ENCODE measurements around the gene TEDC1.

The TEDC1 gene

DNA sequence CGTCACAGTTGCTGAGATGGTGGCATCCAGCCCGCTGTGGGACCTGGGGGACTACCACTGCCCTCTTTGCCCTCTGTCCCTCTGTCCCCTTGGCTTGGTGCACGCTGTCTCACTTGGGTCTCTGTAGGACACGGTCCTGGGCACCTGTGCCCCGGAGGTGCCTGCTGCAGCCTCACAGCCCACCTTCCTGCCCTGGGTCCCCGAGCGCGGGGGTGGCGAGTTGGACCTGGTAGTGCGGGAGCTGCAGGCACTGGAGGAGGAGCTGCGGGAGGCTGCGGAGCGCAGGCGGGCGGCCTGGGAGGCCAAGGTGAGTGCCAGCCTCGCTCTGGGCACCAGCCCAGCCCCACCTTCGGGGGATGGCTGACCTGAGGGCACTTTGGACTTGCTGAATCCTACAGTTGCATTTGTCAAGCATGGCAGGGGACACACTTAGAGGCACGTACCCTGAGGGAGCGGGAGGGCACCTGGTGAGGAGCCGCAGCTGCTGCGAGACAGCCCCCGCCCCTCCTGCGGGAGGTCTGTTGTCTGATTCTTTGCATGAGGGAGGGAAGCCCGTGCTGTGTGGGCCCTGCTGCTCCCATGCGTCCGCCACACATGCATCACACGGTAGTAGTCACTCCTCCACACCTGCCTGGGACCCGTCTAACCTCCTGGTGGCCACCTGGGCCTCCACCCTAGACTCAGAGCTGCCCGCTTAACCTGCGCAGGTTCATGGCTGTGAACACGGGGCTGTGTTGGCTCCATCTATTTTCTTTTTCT lies 6.8 kb downstream of the TEDC1 start:
- DNase-seq, result peak in 1 of 5 donors; percentile 13

DNA sequence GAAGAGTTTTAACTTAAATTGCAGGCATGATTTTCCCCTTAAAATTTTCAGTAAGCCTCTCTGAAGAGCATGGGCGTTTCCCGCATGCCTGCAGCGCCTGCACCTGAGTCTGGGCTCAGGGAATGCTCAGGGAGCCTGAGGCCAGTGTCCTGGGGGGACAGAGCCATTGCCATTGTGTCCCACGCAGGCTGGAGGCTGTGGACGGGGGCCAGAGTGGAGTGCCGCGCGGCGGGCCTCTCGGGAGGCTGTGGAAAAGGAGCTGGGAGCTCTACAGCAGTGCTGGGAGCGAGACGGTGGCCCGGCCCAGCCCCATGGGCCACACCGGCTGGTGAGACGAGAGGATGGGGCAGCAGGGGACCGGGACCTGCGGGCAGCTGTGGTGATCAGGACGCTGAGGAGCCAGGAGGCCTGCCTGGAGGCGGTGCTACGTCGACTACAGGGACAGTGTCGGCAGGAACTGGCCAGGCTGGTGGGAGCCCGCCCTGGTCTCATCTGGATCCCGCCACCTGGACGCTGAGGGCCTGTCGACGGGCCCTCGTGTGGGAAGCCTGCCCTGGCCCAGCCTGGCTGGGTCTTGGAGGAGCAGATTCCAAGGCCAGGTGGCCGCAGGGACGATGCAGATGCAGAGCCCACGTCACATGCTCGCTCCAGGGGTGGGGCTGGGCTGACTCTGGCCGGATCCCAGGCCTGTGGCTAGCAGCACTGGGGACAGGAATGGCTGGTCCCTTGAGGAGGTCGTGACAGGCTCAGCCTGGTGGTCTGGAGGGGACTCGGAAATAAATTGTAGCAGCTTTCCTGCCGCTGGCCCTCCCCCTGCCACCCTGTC lies 7.6 kb downstream of the TEDC1 start:
- DNase-seq, result peak in 1 of 5 donors; percentile 10

DNA sequence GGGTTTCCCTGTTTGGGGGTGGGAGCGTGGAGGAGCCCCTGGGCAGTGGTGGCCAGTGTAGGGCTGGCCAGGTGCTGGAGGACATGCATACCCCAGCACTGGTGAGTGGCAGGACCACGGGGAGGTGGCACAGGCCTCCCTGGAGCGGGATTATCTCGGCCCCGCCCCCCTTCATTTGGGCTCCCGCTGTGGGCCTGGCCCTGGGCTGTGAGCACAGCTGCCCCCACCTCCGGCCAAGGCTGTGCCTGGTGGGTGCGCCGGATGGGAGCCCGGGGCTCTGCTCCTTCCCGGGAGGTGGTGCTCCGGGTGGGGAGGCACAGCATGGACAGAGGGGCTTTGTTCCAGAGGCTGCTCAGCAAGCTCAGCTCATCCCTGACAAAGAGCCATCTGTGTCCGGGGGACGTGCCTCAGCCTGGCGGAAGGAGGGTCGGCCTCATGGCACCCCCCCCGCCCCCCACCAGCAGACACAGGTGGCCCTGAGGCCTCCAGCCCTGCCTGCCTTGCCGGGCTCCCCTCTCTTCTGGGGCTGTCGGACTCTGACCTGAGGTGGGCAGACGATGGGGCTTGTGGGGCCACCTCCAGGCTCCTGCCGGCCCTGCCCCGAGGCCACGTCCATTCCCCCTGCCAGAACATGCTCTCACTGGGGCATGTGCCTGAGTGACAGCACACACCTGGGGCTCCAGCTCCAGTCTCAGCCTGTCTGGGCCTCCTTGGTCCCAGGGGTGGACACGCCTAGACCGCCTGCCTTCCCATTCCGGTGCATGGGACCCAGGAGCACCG lies 8.4 kb downstream of the TEDC1 start:
- peak in 1 of 5 donors; percentile 13 for DNase-seq

DNA sequence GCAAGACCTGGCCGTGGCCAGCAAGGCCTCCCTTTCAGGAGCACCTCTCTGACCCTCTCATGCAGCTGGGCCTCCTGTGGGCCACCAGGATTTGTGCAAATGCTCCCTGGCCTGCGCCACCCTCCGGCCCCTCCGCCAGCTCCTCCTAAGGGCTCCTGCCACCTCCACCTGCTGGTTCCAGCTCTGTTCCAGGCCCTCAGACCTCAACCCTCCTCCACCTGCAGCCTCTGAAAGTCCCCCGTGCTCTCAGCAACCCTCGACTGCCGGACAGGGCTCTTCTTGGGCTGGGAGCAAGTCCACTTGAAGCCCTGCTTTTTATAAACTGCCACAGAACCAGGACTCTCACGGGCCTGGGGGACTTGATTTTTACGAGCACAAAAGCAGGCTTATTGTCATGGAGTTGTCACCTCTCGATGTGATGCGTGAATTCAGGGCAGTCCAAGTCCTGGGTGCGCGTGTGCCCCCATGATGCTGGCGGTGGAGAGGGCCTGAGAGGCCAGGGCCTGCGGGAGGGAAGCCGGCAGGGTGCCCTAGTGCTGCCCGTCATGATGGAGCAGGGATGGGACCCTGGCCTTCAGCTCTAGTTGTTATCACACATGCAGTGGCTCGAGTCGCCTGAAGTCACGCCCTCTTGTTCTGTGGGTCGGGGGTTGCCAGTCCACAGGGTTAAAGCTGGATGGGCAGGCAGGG lies 9.1 kb downstream of the TEDC1 start:
- peak in 1 of 5 donors; percentile 12 for DNase-seq

DNA sequence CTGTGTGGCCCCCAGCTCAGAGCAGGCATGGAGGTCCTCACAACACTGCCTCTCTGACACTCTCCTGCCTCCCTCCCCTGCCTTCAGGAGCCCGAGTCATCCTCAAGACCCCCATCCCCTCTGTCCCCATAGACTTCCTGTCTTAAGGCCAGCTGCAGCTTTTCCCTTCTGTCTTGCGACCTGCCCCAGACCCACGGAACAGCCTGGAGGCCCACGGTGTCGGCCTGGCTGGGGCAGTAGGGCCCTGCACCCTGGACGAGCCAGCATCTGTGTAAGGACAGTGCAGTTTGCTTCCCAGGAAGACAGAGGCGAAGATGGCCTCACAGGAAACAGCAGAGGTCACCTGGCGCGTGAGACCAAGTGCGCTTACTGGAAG lies 9.7 kb downstream of the TEDC1 start:
- DNase-seq, result no peak

DNA sequence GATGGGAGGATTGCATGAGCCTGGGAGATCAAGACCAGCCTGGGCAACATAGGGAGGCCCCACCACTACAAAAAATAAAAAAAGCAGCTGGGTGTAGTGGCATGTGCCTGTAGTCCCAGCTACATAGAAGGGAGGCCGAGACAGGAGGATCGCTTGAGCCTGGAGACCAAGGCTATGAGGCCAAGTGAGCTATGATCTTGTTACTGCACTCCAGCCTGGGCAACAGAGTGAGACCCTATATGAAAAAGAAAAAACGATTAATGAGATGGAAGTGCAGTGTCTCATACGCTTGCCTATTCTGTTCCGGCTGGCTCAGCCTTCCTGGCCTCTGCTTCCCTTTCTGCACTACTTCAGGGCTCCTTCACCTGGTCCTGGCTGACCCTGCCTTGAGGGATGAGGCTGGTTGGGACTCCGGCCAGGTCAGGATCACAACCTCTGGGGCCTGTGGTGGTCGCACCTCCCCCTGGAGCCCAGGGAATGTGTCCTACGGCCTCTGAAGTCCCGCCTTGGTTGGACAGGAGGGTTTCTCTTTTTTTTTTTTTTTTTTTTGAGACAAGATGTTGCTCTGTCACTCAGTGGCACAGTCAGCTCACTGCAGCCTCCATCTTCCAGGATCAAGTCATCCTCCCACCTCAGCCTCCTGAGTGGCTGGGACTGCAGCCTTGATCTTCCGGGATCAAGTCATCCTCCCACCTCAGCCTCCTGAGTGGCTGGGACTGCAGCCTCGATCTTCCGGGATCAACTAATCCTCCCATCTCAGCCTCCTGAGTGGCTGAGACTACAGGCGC lies 10.7 kb downstream of the TEDC1 start:
- DNase-seq, result peak in 1 of 5 donors; percentile 10

DNA sequence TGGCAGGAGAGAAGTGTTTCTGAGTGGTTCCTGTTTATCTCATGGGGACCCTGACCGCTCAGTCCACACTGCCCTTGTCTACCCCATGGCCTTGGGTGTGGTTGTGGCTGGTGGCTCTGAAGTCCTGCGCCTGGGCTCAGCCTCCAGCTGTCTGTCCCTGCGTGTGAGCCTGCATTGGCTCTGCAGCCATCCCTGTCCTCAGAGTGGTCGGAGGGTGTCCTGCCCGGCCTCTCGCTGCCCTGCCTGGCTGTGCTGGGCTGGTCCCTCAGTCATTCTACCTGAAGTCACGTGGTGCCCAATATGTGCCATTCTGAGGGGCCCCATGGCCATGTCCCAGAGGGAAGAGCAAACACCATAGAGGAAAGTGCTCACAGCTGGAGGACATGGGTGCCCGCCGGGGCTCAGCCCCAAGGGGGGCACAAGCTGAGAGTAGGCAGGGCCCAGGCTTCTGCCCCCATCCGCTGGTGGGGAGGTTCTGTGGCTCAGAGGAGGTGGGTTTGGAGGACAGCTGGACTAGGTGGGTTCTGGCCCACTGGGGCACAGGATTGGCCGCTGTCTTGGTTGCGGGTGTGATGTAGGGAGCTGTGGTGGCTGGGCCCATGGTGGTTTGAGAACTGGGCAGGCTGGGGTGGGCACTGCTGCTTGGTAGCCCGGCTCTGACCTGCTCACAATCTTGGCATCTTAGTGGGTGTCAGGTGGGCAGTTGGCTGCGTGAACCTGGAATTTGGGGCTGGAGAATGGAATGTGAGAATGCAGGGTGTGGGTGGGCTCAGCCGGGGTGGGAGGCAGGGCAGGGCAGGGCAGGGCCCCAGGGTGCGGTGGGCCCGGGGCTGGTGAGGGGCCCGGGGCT lies 11.6 kb downstream of the TEDC1 start:
- DNase-seq, result peak in 1 of 5 donors; percentile 13

DNA sequence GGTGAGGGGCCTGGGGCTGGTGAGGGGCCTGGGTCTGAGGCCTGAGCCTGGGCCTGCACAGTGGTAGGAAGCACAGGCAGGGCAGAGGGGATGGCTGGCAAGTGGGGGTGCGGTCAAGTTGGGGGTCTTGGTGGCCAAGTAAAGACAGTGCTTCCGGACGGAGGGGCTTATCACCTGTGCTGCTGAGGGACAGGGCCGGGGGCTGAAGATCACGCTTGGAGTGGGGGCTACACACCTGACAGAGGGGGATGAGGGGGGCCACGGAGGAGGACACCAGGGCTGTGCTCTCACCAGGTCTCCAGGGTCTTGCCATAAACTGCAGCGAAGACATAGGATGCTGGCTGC lies 12.2 kb downstream of the TEDC1 start:
- DNase-seq, result no peak

DNA sequence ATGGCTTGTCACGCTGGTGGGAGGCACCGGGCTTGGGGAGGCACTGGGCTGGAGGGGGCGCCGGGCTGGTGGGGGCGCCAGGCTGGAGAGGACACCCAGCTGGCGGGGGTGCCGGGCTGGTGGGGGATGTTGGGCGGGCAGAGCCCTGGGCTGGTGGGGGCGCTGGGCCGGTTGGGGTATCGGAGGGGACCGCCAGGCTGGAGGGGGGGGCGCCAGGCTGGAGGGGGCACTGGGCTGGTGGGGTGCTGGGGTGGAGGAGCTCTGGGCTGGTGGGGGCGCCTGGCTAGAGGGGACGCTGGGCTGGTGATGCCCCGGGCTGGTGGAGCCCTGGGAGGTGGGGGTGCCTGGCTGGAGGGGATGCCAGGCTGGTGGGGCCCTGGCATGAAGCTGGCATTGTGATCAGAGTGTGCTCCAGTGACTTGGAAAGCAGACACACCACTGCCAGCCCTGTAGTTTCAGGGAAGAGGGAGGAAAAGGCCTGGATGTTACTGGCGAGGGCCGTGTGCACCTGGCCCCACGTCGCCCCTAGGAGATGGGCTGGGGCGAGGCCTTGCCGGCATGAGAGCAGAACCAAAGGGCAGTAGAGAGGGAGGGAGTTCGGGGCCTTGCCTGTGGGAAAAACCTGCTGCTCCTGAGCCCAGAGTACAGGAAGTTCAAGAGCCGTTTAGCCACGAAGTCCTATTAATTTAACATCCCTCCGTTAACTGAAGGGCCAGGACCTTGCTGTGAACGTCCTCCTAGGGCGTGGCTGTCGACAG lies 13.1 kb downstream of the TEDC1 start:
- DNase-seq, result peak in 1 of 5 donors; percentile 20

DNA sequence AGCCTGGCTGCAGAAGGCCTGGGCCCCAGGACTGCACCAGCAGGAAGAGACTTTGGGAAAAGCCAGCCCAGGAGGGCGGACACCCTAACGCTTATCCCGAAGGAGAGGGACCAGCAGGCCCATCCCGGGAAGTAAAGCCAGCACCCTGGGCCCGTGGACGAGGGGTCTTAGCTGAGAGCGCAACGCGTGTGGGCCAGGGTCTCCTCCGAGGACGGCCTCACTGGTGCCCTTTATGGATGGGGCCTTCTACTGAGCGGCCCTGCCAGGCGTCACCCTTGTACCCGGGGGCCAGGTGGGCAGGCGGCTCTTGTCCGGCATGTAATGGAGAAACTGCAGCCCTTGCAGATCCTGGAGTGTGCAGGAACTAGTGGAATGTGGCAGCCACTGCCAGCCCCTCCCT lies 14.1 kb downstream of the TEDC1 start:
- DNase-seq, result peak in 1 of 5 donors; percentile 13

DNA sequence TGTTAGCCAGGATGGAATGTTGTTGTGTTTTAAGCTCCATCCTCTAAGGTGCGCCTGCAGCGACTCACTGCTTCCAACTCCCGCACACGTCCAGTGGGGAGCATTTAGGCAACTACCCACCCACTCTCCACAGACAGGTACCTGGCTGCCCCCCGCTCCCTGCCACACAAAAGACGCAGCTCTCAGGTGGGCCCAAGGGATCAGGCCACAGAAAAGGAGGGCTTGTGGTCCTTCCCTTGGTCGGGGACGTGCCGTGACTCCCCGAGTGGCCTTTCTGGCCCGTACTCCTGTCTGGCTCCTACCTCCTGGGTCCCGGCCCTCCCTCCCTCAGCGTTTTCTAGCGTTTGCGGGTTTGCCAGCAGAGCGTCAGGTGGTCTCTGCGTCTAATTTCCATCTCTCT lies 16.2 kb downstream of the TEDC1 start:
- no peak for DNase-seq

DNA sequence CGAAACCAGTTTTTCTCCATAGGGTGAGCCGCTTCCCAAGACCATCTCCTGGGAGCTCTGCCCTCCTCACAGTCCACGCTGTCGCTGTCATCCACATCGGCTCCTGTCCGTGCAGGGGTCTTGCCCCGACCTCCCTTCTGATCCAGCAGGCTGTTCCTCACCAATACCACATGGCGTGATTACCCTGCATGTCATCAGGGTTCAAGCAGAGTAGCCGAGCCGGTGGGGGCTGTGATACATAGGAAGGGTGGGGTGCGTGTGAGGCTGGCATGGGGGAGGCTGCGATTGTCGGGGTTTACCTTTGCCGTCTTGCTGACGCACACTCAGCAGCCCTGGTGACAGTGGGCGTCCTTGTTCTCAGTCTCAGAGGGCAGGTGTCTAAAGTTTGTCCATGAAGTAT lies 17.0 kb downstream of the TEDC1 start:
- DNase-seq, result peak in 1 of 5 donors; percentile 12

DNA sequence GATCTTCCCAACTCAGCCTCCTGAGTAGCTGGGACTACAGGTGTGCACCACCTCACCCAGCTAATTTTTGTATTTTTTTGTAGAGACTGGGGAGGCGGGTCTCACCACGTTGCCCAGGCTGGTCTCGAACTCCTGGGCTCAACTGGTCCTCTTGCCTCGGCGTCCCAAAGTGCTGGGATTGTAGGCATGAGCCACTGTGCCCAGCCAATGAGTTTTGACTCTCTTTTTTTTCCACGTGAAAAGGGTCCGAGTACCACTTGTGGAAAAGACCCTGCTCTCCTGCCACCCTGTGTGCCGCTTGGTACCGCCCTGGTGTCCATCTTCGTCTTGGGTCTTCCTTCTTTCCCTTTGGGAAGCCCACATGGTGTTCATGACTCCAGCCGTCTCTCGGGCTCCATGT lies 17.6 kb downstream of the TEDC1 start:
- DNase-seq, result no peak

DNA sequence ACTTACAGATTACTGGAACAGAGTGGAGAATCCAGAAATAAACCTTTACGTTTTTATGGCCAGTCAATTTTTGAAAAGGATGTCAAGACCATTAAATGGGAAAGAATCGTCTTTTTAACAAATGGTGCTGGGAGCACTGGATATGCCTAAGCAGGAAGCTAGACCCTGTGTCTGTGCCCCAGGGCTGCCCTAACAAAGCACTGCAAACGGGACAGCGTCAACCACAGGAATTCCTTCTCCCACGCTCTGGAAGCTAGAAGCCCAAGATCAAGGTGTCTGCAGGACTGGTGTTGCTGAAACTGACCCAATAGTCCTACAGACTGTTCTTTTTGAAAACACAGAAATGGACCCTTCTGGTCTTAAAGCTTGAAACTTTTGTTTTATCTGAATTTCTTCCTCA lies 26.1 kb downstream of the TEDC1 start:
- no peak for DNase-seq

DNA sequence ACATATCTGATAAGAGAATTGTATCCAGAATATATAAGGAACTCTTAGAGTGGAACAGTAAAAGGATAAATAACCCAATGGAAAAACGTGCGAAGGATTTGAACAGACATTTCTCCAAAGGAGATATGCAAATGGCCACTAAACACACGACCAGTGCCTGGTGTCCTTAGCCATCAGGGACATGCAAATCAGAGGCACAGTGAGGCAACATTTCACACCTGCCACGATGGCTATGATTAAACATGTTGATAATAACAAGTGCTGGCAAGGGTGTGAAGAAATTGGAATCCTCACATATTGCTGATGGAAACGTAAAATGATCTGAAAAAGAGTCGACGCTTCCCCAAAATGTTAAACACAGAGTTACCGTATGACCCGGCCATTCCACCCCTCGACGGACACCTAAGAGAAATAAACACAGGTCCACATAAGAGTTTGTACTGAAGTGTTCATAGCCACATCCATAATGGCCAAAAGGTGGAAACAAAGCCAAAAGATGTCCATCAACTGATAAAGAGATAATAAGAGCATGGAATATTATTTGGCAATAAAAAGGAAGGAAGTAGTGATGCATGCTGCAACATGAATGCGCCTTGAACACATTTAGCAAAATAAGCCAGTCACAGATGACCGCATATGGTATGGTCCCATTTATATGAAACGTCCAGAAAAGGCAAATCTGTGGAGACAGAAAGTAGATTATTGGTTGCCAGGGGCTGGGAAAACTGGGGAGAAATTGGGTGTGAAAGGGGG lies 29.1 kb downstream of the TEDC1 start:
- DNase-seq, result no peak

DNA sequence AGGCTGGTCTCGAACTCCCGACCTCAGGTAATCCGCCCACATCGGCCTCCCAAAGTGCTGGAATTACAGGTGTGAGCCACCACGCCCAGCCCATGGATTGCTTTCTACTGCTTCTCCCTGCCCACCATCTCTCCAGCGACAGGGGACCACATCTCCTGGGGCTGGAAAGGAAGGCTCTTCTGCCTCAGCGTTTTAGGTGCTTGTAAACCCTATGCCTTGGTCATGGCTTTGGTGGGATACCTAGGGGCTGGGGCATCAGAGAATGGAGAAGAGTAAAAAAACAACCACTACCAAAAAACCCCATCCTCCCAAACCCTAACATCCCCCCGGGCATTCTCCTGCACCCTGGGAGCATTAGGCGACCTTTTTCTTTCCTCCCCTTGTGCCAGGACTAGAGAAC lies 34.3 kb downstream of the TEDC1 start:
- DNase-seq, result no peak

DNA sequence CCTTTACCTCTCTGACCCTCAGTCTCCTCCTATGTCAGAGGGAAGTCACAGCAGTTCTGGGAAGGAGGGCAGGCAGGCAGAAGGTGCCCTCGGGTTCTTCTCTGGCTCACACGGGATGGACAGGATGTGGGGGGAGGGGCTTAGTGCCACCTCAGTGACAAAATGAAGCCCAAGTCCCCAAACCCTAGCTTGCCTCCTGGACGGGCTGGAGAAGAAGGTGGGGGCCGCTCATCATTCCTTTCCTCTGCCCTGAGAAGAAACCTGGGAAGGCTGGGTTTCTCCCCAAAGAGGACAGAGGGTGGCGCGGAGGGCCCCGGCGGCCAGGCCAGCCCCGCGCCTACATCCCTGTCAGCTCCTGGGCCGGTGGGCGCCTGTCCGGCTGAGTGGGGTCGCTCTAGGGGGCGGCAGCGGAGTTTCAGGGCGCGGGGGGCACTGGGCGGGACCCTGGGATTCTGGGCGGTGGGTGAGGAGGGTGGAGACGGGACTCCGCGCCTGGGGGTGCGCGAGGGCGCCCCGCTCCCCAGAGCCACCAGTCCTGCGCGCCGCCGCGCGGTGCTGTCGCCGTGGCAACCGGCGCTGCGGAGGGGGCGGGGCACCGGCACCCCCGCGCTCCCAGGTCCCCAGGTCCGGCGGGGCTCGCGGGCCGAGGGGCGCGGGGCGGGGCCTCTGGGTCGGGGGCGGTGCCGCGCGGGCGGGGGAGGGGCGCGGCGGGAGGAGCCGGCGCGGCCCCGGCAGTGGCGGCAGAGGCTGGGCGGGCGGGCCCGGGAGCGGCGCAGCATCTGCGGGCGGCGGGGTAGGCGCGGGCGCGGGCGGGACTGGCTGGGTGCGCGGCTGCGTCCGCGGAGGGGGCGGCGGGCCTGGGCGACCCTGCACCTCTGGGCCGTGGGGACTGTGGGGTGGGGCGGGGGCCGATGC lies 35.1 kb downstream of the TEDC1 start, which contains the start of gene TMEM121:
Gene TMEM121 (plus strand): TSS at position 723 of the 915 bp plus-strand sequence. CDS start 2,252 bp downstream, outside the sequence.
- peak in 1 of 5 donors; percentile 53 for DNase-seq

DNA sequence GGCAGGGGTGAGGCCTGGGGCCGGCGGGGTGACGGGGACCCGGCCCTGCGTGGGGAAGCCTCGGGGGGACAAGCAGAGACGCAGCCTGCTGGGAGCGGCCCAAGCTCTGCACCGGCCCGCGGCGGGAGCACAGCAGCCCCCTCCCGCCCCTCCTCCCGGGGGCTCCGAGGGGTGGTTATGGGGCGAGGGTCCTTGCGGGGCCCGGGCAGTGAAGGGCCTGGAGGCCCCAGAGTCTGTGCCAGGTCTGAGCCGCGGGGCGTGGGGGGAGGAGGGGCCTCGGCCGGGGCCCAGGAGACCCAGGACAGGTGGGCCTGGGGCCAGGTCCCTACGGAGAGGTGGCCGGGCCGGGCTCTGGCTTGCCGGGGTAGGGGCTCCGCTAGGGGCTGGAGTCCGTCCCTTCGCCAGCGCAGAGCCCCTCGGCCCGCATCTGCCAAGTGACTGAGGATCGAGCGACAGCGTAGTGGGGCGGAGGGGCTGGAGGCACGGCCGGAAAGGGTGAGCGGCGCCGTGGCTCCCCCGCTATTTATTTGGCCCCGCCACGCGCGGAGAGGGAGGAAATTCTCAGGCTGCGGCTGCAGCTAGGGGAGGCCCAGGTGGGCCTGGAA lies 35.8 kb downstream of the TEDC1 start:
- no peak for DNase-seq

Measured in T-helper 1 cell (primary cell).